Activated naive CD8-positive, alpha-beta T cell treated with anti-CD3 and anti-CD28 coated beads, Interleukin-2, amount 50 U/mL, for 24 hours (primary cell): ENCODE data around the gene TUB.
A peak's percentile ranks its signal among the peaks of the same experiment; 100 is the strongest.

Experiments used
- ATAC-seq: fragments of 150-1000 bp; cut with Tn5 transposase; one replicate; pipeline ENCODE4 v1.10.0; 2021
- DNase-seq: peaks from one replicate; pipeline ENCODE4 v3.0.0; 2021
- H3K27ac Mint-ChIP-seq: one replicate; pipeline ENCODE4 v1.8.0; 2021; ENCODE audit warnings: mild to moderate bottlenecking, mixed read lengths
- H3K27me3 Mint-ChIP-seq: one replicate; pipeline ENCODE4 v1.8.0; 2021; ENCODE audit warnings: mixed read lengths
- H3K36me3 Mint-ChIP-seq: one replicate; pipeline ENCODE4 v1.8.0; 2021; ENCODE audit warnings: low read depth, mixed read lengths
- H3K4me1 Mint-ChIP-seq: one replicate; pipeline ENCODE4 v1.8.0; 2021; ENCODE audit warnings: mixed read lengths
- H3K4me3 Mint-ChIP-seq: one replicate; pipeline ENCODE4 v1.8.0; 2021; ENCODE audit warnings: mild to moderate bottlenecking, moderate library complexity, mixed read lengths
- H3K9me3 Mint-ChIP-seq: one replicate; pipeline ENCODE4 v1.8.0; 2021; ENCODE audit warnings: mixed read lengths

Gene TUB

DNA sequence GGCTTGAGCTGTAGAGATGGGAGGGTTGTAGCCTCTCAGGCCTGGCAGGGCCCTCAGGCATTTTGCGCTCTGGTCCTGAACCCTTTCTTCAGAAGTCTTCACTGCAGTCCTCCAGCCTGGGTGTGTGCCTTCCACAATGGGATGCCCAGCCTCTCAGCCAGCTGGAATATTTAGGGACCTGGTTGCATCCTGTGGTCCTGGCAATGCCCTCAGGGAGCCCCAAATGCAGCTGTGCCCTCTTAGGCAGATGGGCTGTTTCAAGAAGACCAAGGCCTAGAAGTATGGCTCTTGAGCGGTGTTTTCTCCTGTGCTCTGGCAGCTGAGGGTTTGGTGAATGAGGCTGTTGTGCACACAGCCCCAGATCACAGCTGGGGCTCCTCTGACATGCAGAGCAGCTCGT lies 6.7 kb downstream of the TUB start:
- DNase-seq: no peak
- H3K27ac Mint-ChIP-seq: no peak overlapping the region
- ATAC-seq: no peak
- H3K4me1 Mint-ChIP-seq: peaks cover 1% of the 10 kb centered on the region
- no peak overlapping the region for H3K4me3 Mint-ChIP-seq
- H3K36me3 Mint-ChIP-seq: no peaks in the 10 kb centered on the region
- peaks cover 15% of the 10 kb centered on the region for H3K27me3 Mint-ChIP-seq
- no peaks in the 10 kb centered on the region for H3K9me3 Mint-ChIP-seq

DNA sequence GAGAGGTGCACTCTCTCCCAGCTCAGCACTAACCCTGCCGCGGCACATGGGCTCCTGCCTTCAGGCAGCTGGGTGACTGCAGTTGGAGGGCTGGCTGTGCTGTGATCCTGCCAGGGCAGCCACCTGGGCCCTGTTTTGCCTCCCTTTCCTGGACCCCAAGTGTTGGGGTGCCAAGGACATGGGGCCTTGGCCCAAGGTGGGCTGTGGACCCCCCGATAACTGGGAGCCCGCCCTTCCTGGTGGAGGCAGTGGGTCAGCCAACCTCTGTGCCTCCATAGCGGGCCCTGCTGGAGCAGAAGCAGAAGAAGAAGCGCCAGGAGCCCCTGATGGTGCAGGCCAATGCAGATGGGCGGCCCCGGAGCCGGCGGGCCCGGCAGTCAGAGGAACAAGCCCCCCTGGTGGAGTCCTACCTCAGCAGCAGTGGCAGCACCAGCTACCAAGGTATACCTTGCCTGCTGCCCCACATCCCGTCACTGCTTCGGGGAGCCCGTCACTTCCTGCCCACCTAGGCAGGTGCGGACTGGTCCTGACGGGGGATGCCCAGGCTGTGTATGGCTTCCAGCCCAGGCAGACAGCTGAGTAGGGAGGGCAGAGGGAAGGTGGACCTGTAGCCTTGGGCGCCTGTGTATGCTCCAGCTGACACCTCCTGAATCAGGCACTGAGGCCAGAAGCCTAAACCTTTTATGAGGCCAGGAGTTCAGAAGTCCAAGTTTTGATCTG lies 8.9 kb downstream of the TUB start:
- H3K4me1 Mint-ChIP-seq: peaks cover 1% of the 10 kb centered on the region
- ATAC-seq: no peak
- H3K9me3 Mint-ChIP-seq: no peaks in the 10 kb centered on the region
- no peak overlapping the region for H3K27ac Mint-ChIP-seq
- no peaks in the 10 kb centered on the region for H3K36me3 Mint-ChIP-seq
- no peak overlapping the region for H3K4me3 Mint-ChIP-seq
- no peak for DNase-seq
- peaks cover 7% of the 10 kb centered on the region for H3K27me3 Mint-ChIP-seq

DNA sequence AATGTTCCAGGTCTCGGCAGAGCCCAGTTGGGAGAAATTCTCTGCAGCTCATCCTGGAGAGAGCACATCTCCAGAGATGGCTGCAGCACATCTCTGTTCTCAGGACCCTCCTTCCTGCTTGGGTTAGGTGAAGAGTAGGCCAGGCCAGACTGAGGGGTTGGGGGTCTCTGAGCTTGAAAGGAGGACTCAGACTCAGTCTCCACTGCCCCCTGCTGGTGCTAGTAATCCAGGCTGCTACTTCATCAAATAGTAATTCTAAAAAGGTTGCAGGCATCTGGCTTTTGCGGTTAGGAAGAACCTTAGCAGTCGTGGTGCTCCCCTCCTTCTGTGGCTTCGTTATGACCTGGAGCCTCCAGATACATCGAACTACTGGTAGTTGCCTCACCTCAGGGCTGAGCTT lies 9.7 kb downstream of the TUB start:
- H3K27ac Mint-ChIP-seq: no peak overlapping the region

DNA sequence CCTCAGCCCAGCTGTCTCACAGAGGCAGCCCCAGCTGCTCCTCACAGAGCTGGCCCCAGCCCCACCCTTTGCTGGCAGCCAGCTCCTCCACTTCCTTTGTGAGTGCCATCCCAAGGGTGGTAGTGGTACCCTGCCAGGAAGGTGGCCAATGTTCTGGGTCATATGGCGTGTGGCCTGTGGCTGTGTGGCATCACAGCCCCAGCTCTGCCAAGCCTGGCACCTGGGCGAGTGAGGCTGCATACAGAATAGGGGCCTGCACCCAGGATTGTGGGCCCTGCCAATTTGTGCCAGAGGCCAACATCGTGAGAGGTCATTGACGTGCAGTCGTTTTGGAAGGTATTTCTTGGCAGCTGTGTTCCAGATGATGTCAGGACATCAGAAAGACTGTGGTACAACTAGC lies 10.7 kb downstream of the TUB start:
- peaks cover 1% of the 10 kb centered on the region for H3K4me1 Mint-ChIP-seq
- no peaks in the 10 kb centered on the region for H3K9me3 Mint-ChIP-seq
- no peak overlapping the region for H3K27ac Mint-ChIP-seq
- no peak for ATAC-seq
- H3K36me3 Mint-ChIP-seq: no peaks in the 10 kb centered on the region
- no peak for DNase-seq
- H3K27me3 Mint-ChIP-seq: no peaks in the 10 kb centered on the region
- no peak overlapping the region for H3K4me3 Mint-ChIP-seq

More for the DNA sequence above, 9.7 kb downstream of the TUB start:
- no peaks in the 10 kb centered on the region for H3K9me3 Mint-ChIP-seq
- no peaks in the 10 kb centered on the region for H3K36me3 Mint-ChIP-seq
- peaks cover 2% of the 10 kb centered on the region for H3K27me3 Mint-ChIP-seq
- no peak overlapping the region for H3K4me3 Mint-ChIP-seq
- H3K4me1 Mint-ChIP-seq: peaks cover 1% of the 10 kb centered on the region
- ATAC-seq (peak; percentile 9), DNase-seq (peak; percentile 39)

DNA sequence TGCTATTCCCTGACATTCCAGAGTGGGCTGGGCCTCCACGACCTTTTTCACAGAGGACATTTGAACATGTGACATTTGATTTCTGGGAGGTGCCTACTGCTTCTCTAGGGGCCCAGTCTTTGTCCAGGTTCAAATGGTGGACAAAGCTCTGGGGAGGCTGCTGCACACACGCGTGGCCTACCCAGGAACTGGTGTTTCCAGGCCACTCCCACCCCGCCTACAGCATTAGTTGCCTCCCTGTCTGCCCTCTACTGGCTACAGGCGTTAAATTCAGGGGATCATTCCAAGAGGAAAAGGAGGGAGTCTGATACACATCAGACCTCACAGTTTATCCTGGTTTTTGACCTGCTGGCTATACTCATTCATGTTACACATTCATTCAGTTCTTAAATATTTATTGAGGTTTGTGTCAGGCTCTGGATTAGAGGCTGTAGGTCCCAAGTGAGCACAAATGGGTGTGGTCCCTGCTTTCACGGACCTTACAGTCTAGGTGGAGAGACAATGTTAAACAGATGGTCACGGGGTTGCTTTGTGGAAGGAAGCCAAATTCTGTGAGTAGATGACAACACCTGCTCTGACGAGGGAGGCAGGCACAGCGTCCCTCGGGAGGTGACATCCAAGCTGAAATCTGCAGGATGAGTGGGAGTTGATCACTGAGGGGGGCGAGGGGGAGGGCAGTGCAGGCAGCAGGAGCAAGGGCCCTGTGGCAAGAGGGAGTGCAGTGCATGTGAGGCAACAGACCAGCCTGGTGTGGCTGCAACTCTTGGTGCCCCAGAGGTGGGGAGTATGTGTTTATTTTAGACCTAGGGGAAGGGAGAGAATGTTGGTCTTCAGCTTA lies 11.8 kb downstream of the TUB start:
- H3K36me3 Mint-ChIP-seq: no peaks in the 10 kb centered on the region
- ATAC-seq (peak; percentile 56), DNase-seq (peak; percentile 59)
- H3K4me1 Mint-ChIP-seq: peaks cover 1% of the 10 kb centered on the region
- no peak overlapping the region for H3K4me3 Mint-ChIP-seq
- no peaks in the 10 kb centered on the region for H3K27me3 Mint-ChIP-seq
- no peak overlapping the region for H3K27ac Mint-ChIP-seq
- H3K9me3 Mint-ChIP-seq: no peaks in the 10 kb centered on the region

DNA sequence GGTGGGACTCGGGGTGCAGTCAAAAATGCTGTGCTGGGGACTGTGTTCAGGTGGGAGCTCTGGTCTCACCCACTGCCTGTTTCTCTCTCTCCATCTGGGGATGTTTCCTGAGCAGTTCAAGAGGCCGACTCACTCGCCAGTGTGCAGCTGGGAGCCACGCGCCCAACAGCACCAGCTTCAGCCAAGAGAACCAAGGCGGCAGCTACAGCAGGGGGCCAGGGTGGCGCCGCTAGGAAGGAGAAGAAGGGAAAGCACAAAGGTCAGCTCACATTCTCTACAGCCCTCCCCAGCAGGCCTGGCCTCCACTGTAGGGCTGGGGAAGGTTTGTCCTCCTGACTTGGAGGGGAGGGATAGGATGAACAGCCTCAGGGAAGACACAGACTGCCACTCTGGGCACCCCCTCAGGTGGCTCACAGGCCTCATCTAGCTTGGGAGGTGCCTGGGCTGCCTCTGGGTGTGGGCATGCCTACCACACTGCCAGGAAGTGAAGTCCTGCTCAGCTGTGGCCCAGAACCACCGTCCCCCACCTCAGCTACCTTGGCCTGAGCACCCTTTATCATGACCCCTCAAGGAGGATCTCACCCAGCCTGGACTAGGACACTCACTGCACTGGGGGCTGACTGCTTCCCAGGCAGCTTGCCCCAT lies 13.0 kb downstream of the TUB start:
- Mint-ChIP-seq H3K9me3 (no peaks in the 10 kb centered on the region), H3K36me3 (no peaks in the 10 kb centered on the region), H3K4me3 (no peak overlapping the region), H3K27ac (no peak overlapping the region), H3K4me1 (peaks cover 1% of the 10 kb centered on the region), H3K27me3 (no peaks in the 10 kb centered on the region)
- DNase-seq: no peak
- no peak for ATAC-seq

DNA sequence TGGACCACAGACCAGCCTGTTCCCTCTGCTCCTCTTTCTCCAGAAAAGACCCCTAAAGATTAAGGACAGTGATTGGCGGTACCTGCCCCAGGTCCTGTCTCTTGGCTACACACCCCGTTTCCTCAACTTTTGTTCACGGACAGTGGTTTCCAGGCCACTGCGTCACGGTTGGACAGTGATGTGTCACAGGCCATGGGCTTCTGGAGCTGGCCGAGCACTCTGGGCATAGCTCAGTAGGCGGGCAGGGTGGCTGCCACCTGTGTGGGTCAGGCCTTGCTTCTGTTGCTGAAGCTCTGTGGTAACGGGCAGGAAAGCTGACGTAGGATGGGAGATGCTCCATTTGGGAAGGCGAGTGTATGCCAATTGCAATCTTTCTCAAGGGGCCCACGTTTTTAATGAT lies 13.6 kb downstream of the TUB start:
- ATAC-seq (no peak), DNase-seq (no peak)
- Mint-ChIP-seq H3K27ac (no peak overlapping the region), H3K27me3 (no peaks in the 10 kb centered on the region), H3K36me3 (no peaks in the 10 kb centered on the region), H3K4me1 (peaks cover 1% of the 10 kb centered on the region), H3K4me3 (no peak overlapping the region), H3K9me3 (no peaks in the 10 kb centered on the region)

DNA sequence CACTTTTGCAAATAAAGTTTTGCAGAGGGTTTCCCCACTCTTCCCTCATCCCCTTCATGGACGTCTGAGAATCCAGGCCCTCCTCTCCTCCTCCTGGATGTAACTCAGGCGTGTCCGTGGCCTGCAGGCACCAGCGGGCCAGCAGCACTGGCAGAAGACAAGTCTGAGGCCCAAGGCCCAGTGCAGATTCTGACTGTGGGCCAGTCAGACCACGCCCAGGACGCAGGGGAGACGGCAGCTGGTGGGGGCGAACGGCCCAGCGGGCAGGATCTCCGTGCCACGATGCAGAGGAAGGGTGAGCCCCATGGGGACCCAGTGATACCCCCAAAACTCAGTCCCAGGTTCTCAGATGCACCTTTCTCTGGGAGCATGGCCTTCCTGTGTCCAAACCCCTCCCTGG lies 14.4 kb downstream of the TUB start:
- no peaks in the 10 kb centered on the region for H3K9me3 Mint-ChIP-seq
- no peak overlapping the region for H3K4me3 Mint-ChIP-seq
- no peaks in the 10 kb centered on the region for H3K36me3 Mint-ChIP-seq
- no peak for DNase-seq
- peaks cover 1% of the 10 kb centered on the region for H3K4me1 Mint-ChIP-seq
- no peak for ATAC-seq
- H3K27me3 Mint-ChIP-seq: no peaks in the 10 kb centered on the region
- H3K27ac Mint-ChIP-seq: no peak overlapping the region

DNA sequence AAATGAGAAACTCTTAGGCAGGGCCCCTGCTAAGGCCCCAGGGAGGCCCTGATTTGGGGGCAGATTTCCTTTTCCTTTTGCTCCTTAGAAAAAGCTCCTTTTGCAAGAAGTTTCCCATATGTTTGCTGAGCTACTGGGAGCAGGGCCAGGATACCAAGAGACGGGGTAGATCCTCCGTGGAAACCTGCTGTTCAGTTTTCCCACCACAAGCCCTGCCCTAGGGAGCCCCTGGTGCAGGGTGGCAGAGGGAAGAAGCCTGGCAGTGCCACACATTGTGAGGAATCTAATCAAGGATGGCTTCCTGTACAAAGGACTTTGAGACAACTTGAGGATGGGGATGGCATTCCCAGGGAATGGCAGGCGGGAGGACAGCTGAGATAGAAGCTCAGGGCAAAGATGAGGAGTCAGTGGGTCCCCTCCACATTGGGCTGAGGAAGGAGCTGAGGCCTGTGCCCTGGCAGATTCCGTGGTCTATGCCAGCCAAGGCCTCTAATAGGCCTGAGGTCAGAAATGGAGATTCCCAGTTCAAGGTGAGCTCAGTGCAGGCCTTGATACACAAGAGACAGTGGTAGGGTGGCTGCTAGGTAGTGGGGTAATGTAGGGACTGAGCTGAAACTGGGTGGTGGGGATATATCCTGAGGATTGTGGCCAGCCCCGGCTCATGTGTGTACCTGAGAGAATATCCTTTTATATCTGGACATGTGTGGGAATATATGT lies 15.0 kb downstream of the TUB start:
- Mint-ChIP-seq H3K9me3 (no peaks in the 10 kb centered on the region), H3K27ac (no peak overlapping the region), H3K27me3 (no peaks in the 10 kb centered on the region), H3K36me3 (no peaks in the 10 kb centered on the region), H3K4me1 (peaks cover 1% of the 10 kb centered on the region), H3K4me3 (no peak overlapping the region)
- DNase-seq: no peak
- no peak for ATAC-seq

DNA sequence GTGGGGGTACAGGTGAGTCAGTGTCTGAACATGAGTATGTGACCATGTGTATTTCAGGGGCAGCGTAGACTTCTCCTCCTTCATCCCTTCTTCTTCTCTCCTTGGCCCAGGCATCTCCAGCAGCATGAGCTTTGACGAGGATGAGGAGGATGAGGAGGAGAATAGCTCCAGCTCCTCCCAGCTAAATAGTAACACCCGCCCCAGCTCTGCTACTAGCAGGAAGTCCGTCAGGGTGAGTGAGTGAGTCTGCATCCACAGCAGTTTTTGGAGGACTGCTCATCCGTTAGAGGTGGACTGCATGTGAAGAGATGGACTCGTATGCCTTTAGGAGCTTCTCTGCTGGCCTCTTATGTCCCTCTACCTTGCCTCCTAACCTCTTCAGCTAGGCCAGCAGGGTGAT lies 15.6 kb downstream of the TUB start:
- H3K27ac Mint-ChIP-seq: no peak overlapping the region
- H3K9me3 Mint-ChIP-seq: no peaks in the 10 kb centered on the region
- DNase-seq: no peak
- H3K36me3 Mint-ChIP-seq: no peaks in the 10 kb centered on the region
- no peak overlapping the region for H3K4me3 Mint-ChIP-seq
- ATAC-seq: no peak
- H3K4me1 Mint-ChIP-seq: peaks cover 1% of the 10 kb centered on the region
- H3K27me3 Mint-ChIP-seq: no peaks in the 10 kb centered on the region

DNA sequence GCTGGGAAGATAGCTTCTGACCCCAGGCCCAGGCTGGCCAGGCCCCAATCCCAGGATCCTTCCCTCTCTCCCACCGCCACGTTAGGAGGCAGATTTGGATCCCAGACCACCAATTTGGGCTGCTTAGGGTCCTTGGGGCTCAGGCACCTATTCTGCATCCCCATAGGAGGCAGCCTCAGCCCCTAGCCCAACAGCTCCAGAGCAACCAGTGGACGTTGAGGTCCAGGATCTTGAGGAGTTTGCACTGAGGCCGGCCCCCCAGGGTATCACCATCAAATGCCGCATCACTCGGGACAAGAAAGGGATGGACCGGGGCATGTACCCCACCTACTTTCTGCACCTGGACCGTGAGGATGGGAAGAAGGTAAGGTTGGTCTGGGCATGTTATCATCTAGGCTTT lies 16.1 kb downstream of the TUB start:
- no peak overlapping the region for H3K4me3 Mint-ChIP-seq

DNA sequence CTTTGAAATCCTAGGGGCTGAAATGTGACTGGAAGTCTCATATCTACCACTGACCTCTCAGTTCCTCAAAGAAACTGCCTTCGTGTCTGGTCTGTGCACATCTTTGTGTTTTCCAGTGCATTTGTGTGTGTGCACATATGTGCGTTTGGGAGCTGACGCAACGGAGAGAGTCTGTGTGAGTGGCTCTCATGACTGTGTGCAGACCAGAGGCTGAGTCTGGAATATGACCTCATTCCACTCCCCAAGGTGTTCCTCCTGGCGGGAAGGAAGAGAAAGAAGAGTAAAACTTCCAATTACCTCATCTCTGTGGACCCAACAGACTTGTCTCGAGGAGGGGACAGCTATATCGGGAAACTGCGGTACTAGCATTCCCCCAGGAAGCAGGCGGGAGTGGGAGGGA lies 16.5 kb downstream of the TUB start:
- no peaks in the 10 kb centered on the region for H3K27me3 Mint-ChIP-seq
- DNase-seq: no peak
- no peak overlapping the region for H3K4me3 Mint-ChIP-seq
- H3K27ac Mint-ChIP-seq: no peak overlapping the region
- ATAC-seq: no peak
- no peaks in the 10 kb centered on the region for H3K4me1 Mint-ChIP-seq
- no peaks in the 10 kb centered on the region for H3K36me3 Mint-ChIP-seq
- no peaks in the 10 kb centered on the region for H3K9me3 Mint-ChIP-seq

More for the DNA sequence above, 16.1 kb downstream of the TUB start:
- no peak overlapping the region for H3K27ac Mint-ChIP-seq
- H3K27me3 Mint-ChIP-seq: no peaks in the 10 kb centered on the region
- ATAC-seq (no peak), DNase-seq (no peak)
- no peaks in the 10 kb centered on the region for H3K4me1 Mint-ChIP-seq
- H3K36me3 Mint-ChIP-seq: no peaks in the 10 kb centered on the region
- H3K9me3 Mint-ChIP-seq: no peaks in the 10 kb centered on the region

DNA sequence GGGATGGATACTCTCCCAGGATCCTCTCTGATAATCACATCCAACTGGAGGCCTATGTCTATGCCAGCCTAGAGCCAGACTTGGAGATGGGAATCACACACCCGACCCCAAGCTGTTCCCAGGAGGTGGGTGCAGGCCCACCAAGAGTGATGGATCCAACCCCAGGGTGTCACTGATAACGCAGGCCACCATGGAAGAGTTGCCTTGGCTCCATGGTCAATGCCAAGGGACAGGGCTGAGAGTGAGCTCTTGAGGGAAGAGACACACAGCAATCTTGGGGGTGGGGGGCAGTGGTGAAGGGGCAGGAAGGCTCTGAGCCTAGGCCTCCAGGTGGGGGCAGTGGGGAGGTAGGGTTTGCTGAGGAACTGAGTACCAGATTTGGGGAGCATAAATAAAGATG lies 16.9 kb downstream of the TUB start:
- H3K4me3 Mint-ChIP-seq: no peak overlapping the region
- H3K4me1 Mint-ChIP-seq: no peaks in the 10 kb centered on the region
- DNase-seq (no peak), ATAC-seq (no peak)
- H3K27me3 Mint-ChIP-seq: no peaks in the 10 kb centered on the region
- H3K9me3 Mint-ChIP-seq: no peaks in the 10 kb centered on the region
- no peak overlapping the region for H3K27ac Mint-ChIP-seq
- no peaks in the 10 kb centered on the region for H3K36me3 Mint-ChIP-seq

DNA sequence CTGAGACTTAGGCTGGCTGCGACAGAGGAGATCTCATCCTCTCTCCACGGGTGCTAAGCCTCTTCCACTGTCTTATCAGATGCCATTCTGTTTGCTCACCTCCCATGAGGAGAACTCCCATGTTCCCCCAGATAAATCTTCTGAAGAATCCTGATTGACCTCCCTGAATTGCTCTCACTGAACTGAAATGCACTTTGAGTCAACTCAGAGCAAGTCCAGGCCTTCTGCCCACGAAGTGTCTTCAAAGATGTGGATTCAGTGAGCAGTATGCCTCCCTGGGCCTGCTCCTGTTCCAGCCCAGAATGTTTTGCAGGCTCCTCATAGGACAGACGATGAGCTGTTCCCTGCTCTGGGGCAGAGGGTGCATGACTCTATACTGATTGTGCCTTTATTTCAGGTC lies 17.4 kb downstream of the TUB start:
- Mint-ChIP-seq H3K27ac (no peak overlapping the region), H3K4me1 (no peaks in the 10 kb centered on the region), H3K27me3 (no peaks in the 10 kb centered on the region), H3K9me3 (no peaks in the 10 kb centered on the region), H3K4me3 (no peak overlapping the region), H3K36me3 (no peaks in the 10 kb centered on the region)
- DNase-seq: no peak
- ATAC-seq: no peak
